Right ventricle myocardium inferior (tissue), 1 donor: ENCODE data around the gene LILRA6. TPM values are rescaled to one million over a fixed set of nuclear protein-coding genes. Genes with fewer than 3 reads are reported as not detected.
"Not testable (repeated sequence)": the region's sequence is repeated elsewhere in the genome, so short reads cannot be mapped to it uniquely, and the experiment has no call there.

Source experiments
- ATAC-seq: fragments of 200-7000 bp; cut with Tn5 transposase; one replicate; pipeline ENCODE4 v1.9.1; 2020; ENCODE audit warnings: mild to moderate bottlenecking, moderate library complexity
- DNase-seq: peaks from one replicate; pipeline ENCODE4 v3.0.0; 2021; ENCODE audit errors: missing footprints
- intact Hi-C: fragments of 100-400 bp; cut with DNase I; formaldehyde crosslinking; loops from one replicate; pipeline ENCODE4 v1.11.0; 2022
- long read RNA-seq: library from polyadenylated mRNA; unstranded; transcript quantifications from one replicate; pipeline ENCODE4 v2.0.0, GENCODE V29; 2021
- total RNA-seq: library from RNA; stranded (reverse); fragmentation: NEBNext Ultra II Directional; extraction: Animal tissue kit (Norgen Biotek cat#: 25700); gene quantifications from one replicate; pipeline ENCODE4 v1.2.1, GENCODE V29; 2021
- donor health status: DM: no; HTN: yes; CAD: no; lungs with severe emphysema.

The LILRA6 gene
- total RNA-seq: 2.7 TPM
- long read RNA-seq, partial matches to known transcripts: 0 of 2 reads
- long read RNA-seq, other reads (novel, unspliced or antisense): 2 of 2 reads

GRCh38 chr19:54242646-54243045 lies at the start of gene LILRA6:
Gene LILRA6, minus strand, starts transcription at chr19:54242790.
- peak; percentile 76 for ATAC-seq
- DNase-seq: peak; percentile 79
- intact Hi-C loops: not testable (repeated sequence)

- intact Hi-C loops, ATAC-seq, DNase-seq: not testable (repeated sequence)
Observed at GRCh38 chr19:54289160-54289559, 46.6 kb upstream of the LILRA6 start.

GRCh38 chr19:54287456-54287855 lies 44.9 kb upstream of the LILRA6 start:
- no peak for ATAC-seq
- intact Hi-C loops: no loop called here
- no peak for DNase-seq

- DNase-seq, ATAC-seq, intact Hi-C loops: not testable (repeated sequence)
Observed at GRCh38 chr19:54286283-54286682, 43.7 kb upstream of the LILRA6 start.

DNA sequence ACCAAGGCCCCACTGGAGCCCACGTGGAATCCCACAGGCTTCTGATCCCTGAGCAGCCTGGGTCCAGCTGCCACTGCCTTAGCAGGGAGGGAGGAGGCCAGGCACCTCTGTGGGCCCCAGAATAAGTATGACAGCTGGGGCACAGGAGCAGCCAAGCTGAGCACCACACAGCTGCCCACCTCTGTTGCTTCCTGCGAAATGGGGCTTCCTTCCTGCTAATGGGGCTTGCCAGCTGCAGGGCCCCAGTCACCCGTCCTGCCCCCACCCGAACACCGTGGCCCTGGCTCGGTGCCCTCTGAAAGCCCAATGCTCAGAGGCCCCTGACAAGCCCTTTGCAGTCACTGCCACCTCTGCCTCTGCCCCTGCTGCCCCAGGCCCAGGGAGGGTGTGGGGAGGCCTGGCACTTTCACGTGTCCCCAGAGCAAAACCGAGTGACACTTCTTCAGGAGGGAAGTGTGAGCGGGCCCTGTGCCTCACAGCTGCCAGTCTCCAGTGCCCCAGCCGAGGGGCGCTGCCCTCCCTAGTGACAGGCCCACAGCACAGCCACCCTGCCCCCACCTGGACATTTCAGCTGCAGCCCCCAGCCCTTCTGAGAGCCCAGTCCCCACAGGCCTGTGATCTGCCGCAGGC lies 43.0 kb upstream of the LILRA6 start:
- DNase-seq, intact Hi-C loops: not testable (repeated sequence)
- ATAC-seq: peak; percentile 59

- DNase-seq (no peak), ATAC-seq (no peak)
- intact Hi-C loops: no loop called here
Observed at GRCh38 chr19:54282686-54283470, 40.3 kb upstream of the LILRA6 start.

DNA sequence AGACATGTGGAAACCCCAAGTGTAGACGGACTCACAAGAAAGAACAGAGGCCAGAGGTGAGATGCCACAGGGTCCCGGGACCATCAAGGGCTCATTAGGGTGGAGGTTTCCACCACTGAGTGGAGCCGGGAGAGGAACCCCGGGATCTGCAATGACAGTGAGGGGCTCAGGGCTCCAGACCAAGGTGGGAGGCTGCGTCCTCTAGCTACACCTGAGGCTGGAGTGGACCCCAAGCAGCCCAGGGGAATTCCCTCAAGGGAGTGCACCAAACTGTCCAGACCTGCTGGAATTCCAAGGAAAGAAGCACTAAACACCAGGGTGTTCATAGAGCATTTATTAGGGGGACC lies 39.1 kb upstream of the LILRA6 start:
- DNase-seq, ATAC-seq, intact Hi-C loops: not testable (repeated sequence)

GRCh38 chr19:54281007-54281728 lies 38.6 kb upstream of the LILRA6 start, which contains the start of gene LILRB2:
Gene LILRB2, minus strand, starts transcription at chr19:54281110. Its CDS starts 614 bp downstream, at chr19:54280496.
- intact Hi-C loops: no loop called here
- peak; percentile 12 for ATAC-seq
- DNase-seq: no peak

DNA sequence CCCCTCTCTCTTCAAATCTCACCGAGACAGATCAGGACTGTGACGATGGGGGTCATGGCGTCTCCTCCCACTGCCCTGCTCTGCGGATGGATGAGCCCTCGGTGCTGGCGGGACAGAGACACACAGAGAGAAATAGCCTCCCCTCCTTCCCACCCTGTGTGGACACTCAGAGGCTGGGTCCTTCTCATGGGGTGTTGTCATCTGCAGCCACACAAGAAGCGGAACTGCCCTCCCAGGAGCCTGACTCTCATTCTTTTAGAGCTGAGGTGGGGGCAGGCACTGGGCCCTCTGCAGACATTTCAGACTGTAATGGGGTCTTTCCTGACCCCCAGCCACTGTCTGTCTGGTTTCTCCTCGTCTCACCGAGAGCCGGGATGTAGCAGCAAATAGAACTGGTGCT lies 37.9 kb upstream of the LILRA6 start:
- peak; percentile 67 for ATAC-seq
- intact Hi-C loops: not testable (repeated sequence)
- DNase-seq: peak; percentile 82

GRCh38 chr19:54280025-54280424 lies 37.4 kb upstream of the LILRA6 start:
- DNase-seq, intact Hi-C loops: not testable (repeated sequence)
- ATAC-seq: peak; percentile 20

DNA sequence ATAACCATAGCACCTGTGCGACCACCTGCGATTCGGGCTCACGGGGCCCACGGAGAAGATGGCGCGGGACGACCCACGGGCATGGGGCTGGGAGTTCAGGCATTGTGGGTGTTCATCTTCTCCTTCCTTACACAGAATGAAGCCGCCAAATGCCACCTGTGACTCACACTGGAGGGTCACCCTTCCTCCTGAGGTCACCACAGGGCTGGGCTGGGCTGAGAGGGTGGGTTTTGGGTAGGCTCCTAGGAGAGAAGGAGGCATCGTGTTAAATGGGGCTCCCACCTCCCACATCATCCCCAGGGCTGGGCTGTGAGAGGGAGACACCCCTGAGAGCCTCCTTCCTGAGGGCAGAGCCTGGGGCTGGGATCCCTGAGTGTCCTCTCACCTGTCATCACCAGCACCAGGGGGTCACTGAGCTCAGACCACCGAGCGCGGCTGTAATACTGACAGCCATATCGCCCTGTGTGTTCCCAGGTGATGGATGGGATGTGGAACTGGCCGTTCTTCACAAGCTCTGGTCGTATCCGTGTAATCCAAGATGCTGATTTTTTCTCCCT lies 36.9 kb upstream of the LILRA6 start:
- no peak for ATAC-seq
- no peak for DNase-seq
- intact Hi-C loops: no loop called here

GRCh38 chr19:54278571-54279195 lies 36.1 kb upstream of the LILRA6 start:
- DNase-seq, intact Hi-C loops: not testable (repeated sequence)

DNA sequence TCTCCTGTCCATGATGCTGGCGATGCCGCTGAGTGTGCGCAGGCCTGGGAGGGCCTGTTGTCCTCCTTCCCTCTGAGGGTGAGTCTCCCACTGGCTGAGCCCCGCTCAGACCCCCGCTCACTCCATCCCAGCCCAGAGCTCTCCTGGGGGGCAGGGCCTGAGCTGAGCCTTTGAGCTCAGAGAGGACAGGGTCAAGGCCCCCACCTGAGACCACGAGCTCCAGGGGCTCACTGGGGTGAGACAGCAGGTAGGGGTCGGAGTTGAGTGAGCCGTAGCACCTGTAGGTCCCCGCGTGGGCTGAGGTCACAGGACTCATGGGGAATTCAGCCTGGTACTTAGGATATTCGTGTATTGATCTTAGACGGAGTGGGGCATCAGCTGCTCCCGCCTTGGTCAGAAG lies 35.5 kb upstream of the LILRA6 start:
- ATAC-seq, intact Hi-C loops, DNase-seq: not testable (repeated sequence)

More at GRCh38 chr19:54278571-54279195, 36.1 kb upstream of the LILRA6 start:
- not testable (repeated sequence) for ATAC-seq

- ATAC-seq, DNase-seq, intact Hi-C loops: not testable (repeated sequence)
Observed at GRCh38 chr19:54277111-54277615, 34.6 kb upstream of the LILRA6 start.

DNA sequence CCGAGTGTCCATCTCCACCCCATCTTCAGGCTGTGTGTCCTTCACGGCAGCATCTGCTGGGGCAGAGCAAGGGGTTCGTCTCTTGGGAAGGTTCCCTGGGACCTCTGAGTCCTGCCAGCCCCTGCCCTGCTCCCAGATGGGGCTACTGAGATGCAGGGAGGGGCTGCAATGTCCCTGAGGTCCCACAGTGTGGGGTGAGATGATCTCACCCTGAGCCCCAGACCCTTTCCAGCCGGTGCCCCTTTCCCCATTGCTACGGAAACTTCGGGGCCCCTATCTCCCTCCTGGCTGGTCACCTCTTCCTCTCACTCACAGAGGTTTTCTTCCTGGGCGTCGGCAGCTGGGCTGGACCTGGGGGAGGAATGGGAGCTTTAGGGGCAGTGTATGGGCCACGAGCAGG lies 33.4 kb upstream of the LILRA6 start:
- intact Hi-C loops: no loop called here
- ATAC-seq (no peak), DNase-seq (no peak)

- intact Hi-C loops, ATAC-seq, DNase-seq: not testable (repeated sequence)
Observed at GRCh38 chr19:54274516-54274915, 31.9 kb upstream of the LILRA6 start.

GRCh38 chr19:54273821-54274220 lies 31.2 kb upstream of the LILRA6 start:
- DNase-seq (no peak), ATAC-seq (no peak)
- intact Hi-C loops: no loop called here

DNA sequence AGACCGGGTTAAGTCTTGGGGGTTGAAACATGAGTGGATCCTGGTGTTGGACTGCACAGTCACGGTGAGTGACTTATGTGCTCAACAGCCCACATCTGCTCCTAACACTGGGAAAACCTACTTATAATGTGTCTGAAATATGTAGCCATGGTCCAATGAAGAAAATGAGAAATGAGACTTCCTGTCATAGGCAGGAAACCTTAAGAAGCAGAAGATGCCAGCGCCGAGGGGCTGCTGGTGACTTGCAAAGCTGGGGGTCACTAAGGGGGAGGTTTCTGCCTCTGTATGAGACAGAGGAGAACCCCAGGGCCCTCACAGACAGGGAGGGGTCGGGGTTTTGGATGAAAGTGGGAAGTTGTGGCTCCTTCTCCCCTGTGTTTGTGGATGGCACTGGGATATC lies 29.6 kb upstream of the LILRA6 start:
- intact Hi-C loops, ATAC-seq, DNase-seq: not testable (repeated sequence)
